ENCODE measurements around the gene ACAA2. TPM values are rescaled to one million over a fixed set of nuclear protein-coding genes. Genes with fewer than 3 reads are reported as not detected.
A peak's percentile ranks its signal among the peaks of the same experiment; 100 is the strongest.

ACAA2 gene
- total and polyA plus RNA-seq, 10 donors, result 20.9 to 44.0 (median 34.0) TPM

GRCh38 chr18:49845629-49846360 lies 32.5 kb upstream of the ACAA2 start:
- intact Hi-C loops (cut with DNase I; ENCODE audit: low total_unique reads), result no loop called here
- no peak overlapping the region for H3K27ac ChIP-seq
- no peak for DNase-seq
- H3K9me3 ChIP-seq, result no peaks in the 10 kb centered on the region
- no peaks in the 10 kb centered on the region for H3K4me1 ChIP-seq
- H3K27me3 ChIP-seq (replicated peaks in 1 of 7), result peaks cover 0 to 26% (median 0%) of the 10 kb centered on the region in 7 donors
- no peak for TF ChIP-seq CTCF (IDR thresholded peaks at IDR 0.05 in 8 of 11, conservative IDR thresholded peaks at IDR 0.05 in 3 of 11)
- no peak for TF ChIP-seq POLR2A (IDR thresholded peaks at IDR 0.05)
- TF ChIP-seq POLR2AphosphoS5 (IDR thresholded peaks at IDR 0.05), result no peak
- no peak overlapping the region for H3K4me3 ChIP-seq
- peaks cover 0 to 12% (median 0%) of the 10 kb centered on the region in 6 donors for H3K36me3 ChIP-seq
- 67 to 87% (median 83%) methylated on average over 4 to 6 of the region's 6 CpGs for WGBS, 5 donors

- TF ChIP-seq CTCF (IDR thresholded peaks at IDR 0.05 in 8 of 11, conservative IDR thresholded peaks at IDR 0.05 in 3 of 11) (no peak), POLR2A (IDR thresholded peaks at IDR 0.05) (no peak), POLR2AphosphoS5 (IDR thresholded peaks at IDR 0.05) (no peak)
- Histone ChIP-seq H3K4me1 (no peaks in the 10 kb centered on the region), H3K27me3 (replicated peaks in 1 of 7) (peaks cover 0 to 19% (median 0%) of the 10 kb centered on the region in 7 donors), H3K9me3 (no peaks in the 10 kb centered on the region), H3K27ac (no peak overlapping the region), H3K36me3 (peaks cover 0 to 12% (median 0%) of the 10 kb centered on the region in 6 donors), H3K4me3 (no peak overlapping the region)
- intact Hi-C loops (cut with DNase I; ENCODE audit: low total_unique reads), result no loop called here
- 90 to 100% (median 93%) methylated on average over 1 of the region's 1 CpG for WGBS, 5 donors
- DNase-seq, result no peak
These were observed 31.6 kb upstream of the ACAA2 start for GRCh38 chr18:49844903-49845302.

GRCh38 chr18:49843778-49844625 lies 30.7 kb upstream of the ACAA2 start:
- DNase-seq, result peak; percentile 59
- H3K27ac ChIP-seq, result no peak overlapping the region
- H3K4me3 ChIP-seq, result no peak overlapping the region
- intact Hi-C loops (cut with DNase I; ENCODE audit: low total_unique reads), result no loop called here
- no peak for TF ChIP-seq CTCF (IDR thresholded peaks at IDR 0.05 in 8 of 11, conservative IDR thresholded peaks at IDR 0.05 in 3 of 11)
- TF ChIP-seq POLR2A (IDR thresholded peaks at IDR 0.05), result no peak
- no peak for TF ChIP-seq POLR2AphosphoS5 (IDR thresholded peaks at IDR 0.05)
- H3K36me3 ChIP-seq, result peaks cover 0 to 15% (median 0%) of the 10 kb centered on the region in 6 donors
- H3K9me3 ChIP-seq, result no peaks in the 10 kb centered on the region
- 70 to 88% (median 80%) methylated on average over 6 of the region's 6 CpGs for WGBS, 5 donors
- peaks cover 0 to 11% (median 0%) of the 10 kb centered on the region in 7 donors for H3K27me3 ChIP-seq (replicated peaks in 1 of 7)
- no peaks in the 10 kb centered on the region for H3K4me1 ChIP-seq

GRCh38 chr18:49843131-49843530 lies 29.8 kb upstream of the ACAA2 start:
- Histone ChIP-seq H3K9me3 (no peaks in the 10 kb centered on the region), H3K27ac (no peak overlapping the region), H3K36me3 (peaks cover 0 to 15% (median 0%) of the 10 kb centered on the region in 6 donors), H3K4me3 (no peak overlapping the region), H3K4me1 (no peaks in the 10 kb centered on the region), H3K27me3 (replicated peaks in 1 of 7) (peaks cover 0 to 5% (median 0%) of the 10 kb centered on the region in 7 donors)
- no peak for DNase-seq
- TF ChIP-seq POLR2AphosphoS5 (IDR thresholded peaks at IDR 0.05) (no peak), POLR2A (IDR thresholded peaks at IDR 0.05) (no peak), CTCF (IDR thresholded peaks at IDR 0.05 in 8 of 11, conservative IDR thresholded peaks at IDR 0.05 in 3 of 11) (no peak)
- 90 to 93% (median 91%) methylated on average over 10 of the region's 10 CpGs for WGBS, 5 donors
- intact Hi-C loops (cut with DNase I; ENCODE audit: low total_unique reads), result no loop called here
